Ishikawa (cell line): ENCODE results near the gene ADAM10.

Source experiments
- CEBPB ChIP-seq: IDR thresholded peaks from 2 replicates; pipeline ENCODE4 v1.6.1; 2012
- CREB1 ChIP-seq: IDR thresholded peaks from 2 replicates; pipeline ENCODE4 v1.6.1; 2012; ENCODE audit warnings: low read depth
- EGR1 ChIP-seq: IDR thresholded peaks from 2 replicates; pipeline ENCODE4 v1.6.1; 2012
- EP300 ChIP-seq: IDR thresholded peaks from 2 replicates; pipeline ENCODE4 v1.6.1; 2012; ENCODE audit warnings: borderline replicate concordance
- FOXM1 ChIP-seq: IDR thresholded peaks from 2 replicates; pipeline ENCODE4 v1.6.1; 2012; ENCODE audit warnings: low read depth, borderline replicate concordance
- RAD21 ChIP-seq: IDR thresholded peaks from 2 replicates; pipeline ENCODE4 v1.6.1; 2012; ENCODE audit warnings: low read depth
- TAF1 ChIP-seq: IDR thresholded peaks from 2 replicates; pipeline ENCODE4 v1.6.1; 2012; ENCODE audit warnings: low read depth, mild to moderate bottlenecking
- YY1 ChIP-seq: IDR thresholded peaks from 2 replicates; pipeline ENCODE4 v1.6.1; 2012; ENCODE audit warnings: low read depth
- TF ChIP-seq, protein P1 (sequence below): IDR thresholded peaks from 2 replicates; pipeline ENCODE4 v1.6.1; 2012; ENCODE audit warnings: low read depth, mild to moderate bottlenecking
- TF ChIP-seq, protein P2 (sequence below): IDR thresholded peaks from 2 replicates; pipeline ENCODE4 v1.6.1; 2012
- TF ChIP-seq, protein P3 (sequence below): IDR thresholded peaks from 2 replicates; pipeline ENCODE4 v1.6.1; 2012

DNA sequence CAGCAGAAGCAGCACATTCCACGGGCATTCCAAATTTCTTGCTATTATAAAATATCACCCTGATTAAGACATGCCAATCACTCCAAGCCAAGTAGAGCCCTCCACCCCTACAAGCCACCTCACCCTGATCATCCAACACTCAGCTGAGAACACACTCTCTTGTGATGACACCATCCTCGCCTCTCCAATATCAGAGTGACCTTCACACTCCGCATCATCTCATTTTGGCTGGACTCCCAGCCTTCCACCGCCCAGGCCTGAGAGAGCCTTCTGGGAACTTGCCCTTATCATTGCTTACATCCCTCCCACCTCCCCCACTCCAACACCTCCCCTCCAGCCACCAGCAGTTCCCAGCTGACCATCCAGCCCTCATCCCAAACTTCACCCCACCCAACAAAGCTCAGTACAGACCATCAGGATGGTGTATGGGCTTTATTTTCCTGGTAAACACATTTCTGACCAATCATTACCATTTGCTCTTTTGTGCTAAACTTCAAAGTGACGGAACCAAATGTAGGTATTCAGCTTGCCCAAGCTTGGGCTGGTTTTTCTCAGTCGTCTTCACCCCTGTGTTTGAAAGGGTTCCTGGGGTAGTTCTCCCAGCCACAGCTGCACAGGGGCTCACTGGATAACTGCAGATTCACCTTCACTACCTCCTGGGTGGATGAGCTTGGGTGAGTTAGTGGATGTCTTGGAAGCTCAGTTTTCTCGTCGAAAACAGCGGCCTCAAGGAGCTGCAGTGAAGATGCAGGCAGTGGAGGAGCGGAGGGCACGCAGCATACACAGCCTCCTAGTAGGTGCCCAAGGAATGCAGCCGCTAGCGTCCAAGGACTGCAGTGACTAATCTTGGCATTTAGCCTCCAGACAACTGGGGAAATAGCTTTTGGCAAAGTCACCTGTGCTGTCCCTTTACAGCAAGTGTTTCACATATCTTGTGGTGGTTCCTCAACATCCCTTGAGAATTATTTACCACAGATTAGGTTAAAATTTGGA lies 202.6 kb downstream of the ADAM10 start:
- no peak for TF ChIP-seq TAF1
- TF ChIP-seq FOXM1, result no peak
- peak; percentile 79; the same call in 1 of the 2 replicates for TF ChIP-seq EP300
- no peak for TF ChIP-seq YY1
- no peak for TF ChIP-seq EGR1
- TF ChIP-seq RAD21, result peak; percentile 21
- TF ChIP-seq, protein P1, sequence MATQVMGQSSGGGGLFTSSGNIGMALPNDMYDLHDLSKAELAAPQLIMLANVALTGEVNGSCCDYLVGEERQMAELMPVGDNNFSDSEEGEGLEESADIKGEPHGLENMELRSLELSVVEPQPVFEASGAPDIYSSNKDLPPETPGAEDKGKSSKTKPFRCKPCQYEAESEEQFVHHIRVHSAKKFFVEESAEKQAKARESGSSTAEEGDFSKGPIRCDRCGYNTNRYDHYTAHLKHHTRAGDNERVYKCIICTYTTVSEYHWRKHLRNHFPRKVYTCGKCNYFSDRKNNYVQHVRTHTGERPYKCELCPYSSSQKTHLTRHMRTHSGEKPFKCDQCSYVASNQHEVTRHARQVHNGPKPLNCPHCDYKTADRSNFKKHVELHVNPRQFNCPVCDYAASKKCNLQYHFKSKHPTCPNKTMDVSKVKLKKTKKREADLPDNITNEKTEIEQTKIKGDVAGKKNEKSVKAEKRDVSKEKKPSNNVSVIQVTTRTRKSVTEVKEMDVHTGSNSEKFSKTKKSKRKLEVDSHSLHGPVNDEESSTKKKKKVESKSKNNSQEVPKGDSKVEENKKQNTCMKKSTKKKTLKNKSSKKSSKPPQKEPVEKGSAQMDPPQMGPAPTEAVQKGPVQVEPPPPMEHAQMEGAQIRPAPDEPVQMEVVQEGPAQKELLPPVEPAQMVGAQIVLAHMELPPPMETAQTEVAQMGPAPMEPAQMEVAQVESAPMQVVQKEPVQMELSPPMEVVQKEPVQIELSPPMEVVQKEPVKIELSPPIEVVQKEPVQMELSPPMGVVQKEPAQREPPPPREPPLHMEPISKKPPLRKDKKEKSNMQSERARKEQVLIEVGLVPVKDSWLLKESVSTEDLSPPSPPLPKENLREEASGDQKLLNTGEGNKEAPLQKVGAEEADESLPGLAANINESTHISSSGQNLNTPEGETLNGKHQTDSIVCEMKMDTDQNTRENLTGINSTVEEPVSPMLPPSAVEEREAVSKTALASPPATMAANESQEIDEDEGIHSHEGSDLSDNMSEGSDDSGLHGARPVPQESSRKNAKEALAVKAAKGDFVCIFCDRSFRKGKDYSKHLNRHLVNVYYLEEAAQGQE, result no peak
- no peak for TF ChIP-seq CEBPB
- TF ChIP-seq, protein P2, sequence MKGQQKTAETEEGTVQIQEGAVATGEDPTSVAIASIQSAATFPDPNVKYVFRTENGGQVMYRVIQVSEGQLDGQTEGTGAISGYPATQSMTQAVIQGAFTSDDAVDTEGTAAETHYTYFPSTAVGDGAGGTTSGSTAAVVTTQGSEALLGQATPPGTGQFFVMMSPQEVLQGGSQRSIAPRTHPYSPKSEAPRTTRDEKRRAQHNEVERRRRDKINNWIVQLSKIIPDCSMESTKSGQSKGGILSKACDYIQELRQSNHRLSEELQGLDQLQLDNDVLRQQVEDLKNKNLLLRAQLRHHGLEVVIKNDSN, result no peak
- TF ChIP-seq, protein P3, sequence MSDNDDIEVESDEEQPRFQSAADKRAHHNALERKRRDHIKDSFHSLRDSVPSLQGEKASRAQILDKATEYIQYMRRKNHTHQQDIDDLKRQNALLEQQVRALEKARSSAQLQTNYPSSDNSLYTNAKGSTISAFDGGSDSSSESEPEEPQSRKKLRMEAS, result peak; percentile 87
- no peak for TF ChIP-seq CREB1
